CD4-positive, alpha-beta memory T cell (primary cell): Measurements from ENCODE around the gene EMID1. TPM values are rescaled to one million over a fixed set of nuclear protein-coding genes. Genes with fewer than 3 reads are reported as not detected.

Experiments used
- CTCF ChIA-PET: fragments of 350-600 bp; sonication (Branson Sonifier 250); formaldehyde crosslinking; loops from one replicate; lab custom pipeline; 2021; ENCODE audit warnings: inconsistent platforms; ENCODE audit not compliant: partially characterized antibody; lab: Charles Lee
- POLR2A ChIA-PET: fragments of 350-600 bp; sonication (Branson Sonifier 250); formaldehyde crosslinking; loops from one replicate; lab custom pipeline; 2021; ENCODE audit not compliant: partially characterized antibody; lab: Charles Lee
- DNase-seq, 5 donors: peaks; one replicate each; pipeline versions ENCODE4 v3.0.0 to v3.0.0-alpha.2; 2020 to 2022; ENCODE audit warnings: mixed read lengths in 1 of 5
- H3K27ac ChIP-seq: one replicate; pipeline ENCODE4 v1.7.0; 2013; ENCODE audit warnings: low read depth, low read length
- H3K27me3 ChIP-seq: 2 replicates; pipeline ENCODE4 v1.7.0; 2013; ENCODE audit warnings: mild to moderate bottlenecking, low read length, moderate library complexity; ENCODE audit not compliant: insufficient read depth
- H3K36me3 ChIP-seq: 2 replicates; pipeline ENCODE4 v1.7.0; 2013; ENCODE audit warnings: mild to moderate bottlenecking, low read length, moderate library complexity; ENCODE audit not compliant: insufficient read depth
- H3K4me1 ChIP-seq: 2 replicates; pipeline ENCODE4 v1.7.0; 2013; ENCODE audit warnings: mild to moderate bottlenecking, low read length, moderate library complexity; ENCODE audit not compliant: insufficient read depth
- H3K4me3 ChIP-seq, 2 donors: one replicate each; pipeline ENCODE4 v1.7.0; 2013; ENCODE audit warnings: low read length in 2 of 2, mild to moderate bottlenecking in 1 of 2
- H3K9me3 ChIP-seq, 2 donors: one replicate each; pipeline ENCODE4 v1.7.0; 2013; ENCODE audit warnings: low read length in 2 of 2, control low read depth in 1 of 2; ENCODE audit not compliant: control insufficient read depth in 1 of 2
- H3K27ac Mint-ChIP-seq, 7 donors: one replicate each; pipeline ENCODE4 v1.8.0; 2020 to 2021; ENCODE audit warnings: mixed read lengths in 7 of 7, mild to moderate bottlenecking in 6 of 7, inconsistent platforms in 3 of 7, moderate library complexity in 3 of 7
- H3K27me3 Mint-ChIP-seq, 2 donors: one replicate each; pipeline ENCODE4 v1.8.0; 2020 to 2021; ENCODE audit warnings: mixed read lengths in 2 of 2
- H3K36me3 Mint-ChIP-seq, 2 donors: one replicate each; pipeline ENCODE4 v1.8.0; 2020 to 2021; ENCODE audit warnings: mixed read lengths in 2 of 2, inconsistent platforms in 1 of 2, mild to moderate bottlenecking in 1 of 2
- H3K4me1 Mint-ChIP-seq, 4 donors: one replicate each; pipeline ENCODE4 v1.8.0; 2020 to 2021; ENCODE audit warnings: mixed read lengths in 4 of 4, mild to moderate bottlenecking in 1 of 4
- H3K4me3 Mint-ChIP-seq, 8 donors: one replicate each; pipeline ENCODE4 v1.8.0; 2020 to 2021; ENCODE audit warnings: mixed read lengths in 8 of 8, mild to moderate bottlenecking in 7 of 8, moderate library complexity in 6 of 8, inconsistent platforms in 3 of 8
- H3K9me3 Mint-ChIP-seq, 8 donors: one replicate each; pipeline ENCODE4 v1.8.0; 2020 to 2021; ENCODE audit warnings: mixed read lengths in 8 of 8, mild to moderate bottlenecking in 5 of 8, inconsistent platforms in 3 of 8, moderate library complexity in 1 of 8
- intact Hi-C: fragments of 100-400 bp; cut with micrococcal nuclease; formaldehyde crosslinking; loops from one replicate; pipeline ENCODE4 v1.15.1; 2023
- polyA plus RNA-seq, 2 donors: library from polyadenylated mRNA; unstranded; fragments of 300-500 nt; fragmentation: Illumina TruSeq; gene quantifications; one replicate each; pipeline ENCODE4 v1.2.3, GENCODE V29; 2021
- total RNA-seq, 2 experiments: library from RNA; stranded (reverse); gene quantifications; one replicate each; pipeline ENCODE4 v1.2.3, GENCODE V29; 2021

EMID1 gene
- total and polyA plus RNA-seq, 4 experiments from 2014 or later = 0.11 TPM; not detected in 3

GRCh38 chr22:29284196-29284595 lies 78.5 kb downstream of the EMID1 start:
- Histone ChIP-seq H3K36me3 (peaks cover 70% of the 10 kb centered on the region), H3K4me1 (peaks cover 1% of the 10 kb centered on the region), H3K27me3 (no peaks in the 10 kb centered on the region), H3K27ac (no peak overlapping the region), H3K9me3 (no peaks in the 10 kb centered on the region), H3K4me3 (no peak overlapping the region)
- no peak for DNase-seq
- ChIA-PET POLR2A (no interaction called here), CTCF (interaction anchor here (1.0 kb wide), 1 partner anchor 10 kb away, joined by 3 read pairs; no protein-coding TSS in a partner anchor)
- Mint-ChIP-seq H3K27me3 (no peaks in the 10 kb centered on the region), H3K4me3 (no peak overlapping the region), H3K36me3 (peaks cover 60 to 87% of the 10 kb centered on the region in 2 donors), H3K9me3 (no peaks in the 10 kb centered on the region), H3K4me1 (peaks cover 16 to 23% (median 20%) of the 10 kb centered on the region in 4 donors), H3K27ac (peak overlapping the region in 4 of 7 donors; percentile 20 to 70 (median 24))
- intact Hi-C loops = no loop called here

- H3K36me3 ChIP-seq = peaks cover 87% of the 10 kb centered on the region
- H3K4me1 ChIP-seq = no peaks in the 10 kb centered on the region
- Mint-ChIP-seq H3K9me3 (no peaks in the 10 kb centered on the region), H3K4me3 (peak overlapping the region in 2 of 8 donors; percentile 6 to 14), H3K27ac (peak overlapping the region in 5 of 7 donors; percentile 10 to 76 (median 45)), H3K27me3 (no peaks in the 10 kb centered on the region), H3K4me1 (peaks cover 11 to 25% (median 14%) of the 10 kb centered on the region in 4 donors), H3K36me3 (peaks cover 65 to 91% of the 10 kb centered on the region in 2 donors)
- intact Hi-C loops = no loop called here
- no peak overlapping the region for H3K27ac ChIP-seq
- ChIA-PET POLR2A (no interaction called here), CTCF (interaction anchor here (1.2 kb wide), 1 partner anchor 25 kb away, joined by 3 read pairs; no protein-coding TSS in a partner anchor)
- no peak for DNase-seq
- H3K9me3 ChIP-seq = no peaks in the 10 kb centered on the region
- H3K4me3 ChIP-seq = no peak overlapping the region
- no peaks in the 10 kb centered on the region for H3K27me3 ChIP-seq
These were observed 83.1 kb downstream of the EMID1 start for GRCh38 chr22:29288837-29289236.

DNA sequence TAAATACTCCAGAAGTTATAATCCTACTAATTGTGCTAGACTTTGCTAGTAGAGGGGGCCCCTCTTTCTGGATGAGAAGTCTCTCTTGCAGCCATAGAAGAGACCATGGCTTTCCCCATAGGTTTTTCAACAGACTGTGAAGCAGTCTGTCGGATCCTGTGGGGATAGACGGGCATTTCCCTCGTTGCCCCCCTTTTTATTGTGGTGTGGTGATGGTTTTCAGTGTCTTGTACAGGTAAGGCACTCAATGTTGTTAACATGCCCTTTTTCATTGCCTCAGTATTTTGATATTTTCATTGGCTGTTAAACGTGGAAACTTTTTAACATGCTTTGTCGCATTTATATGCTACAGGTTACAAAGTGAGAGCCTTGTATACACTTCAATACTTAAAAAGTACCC lies 84.4 kb downstream of the EMID1 start:
- H3K36me3 Mint-ChIP-seq = peaks cover 59 to 93% of the 10 kb centered on the region in 2 donors
- Histone ChIP-seq H3K9me3 (no peaks in the 10 kb centered on the region), H3K36me3 (peaks cover 84% of the 10 kb centered on the region), H3K27ac (no peak overlapping the region), H3K4me3 (no peak overlapping the region), H3K4me1 (no peaks in the 10 kb centered on the region), H3K27me3 (no peaks in the 10 kb centered on the region)
- no peak overlapping the region for H3K4me3 Mint-ChIP-seq
- H3K4me1 Mint-ChIP-seq = peaks cover 10 to 21% (median 11%) of the 10 kb centered on the region in 4 donors
- intact Hi-C loops = no loop called here
- ChIA-PET CTCF (no interaction called here), POLR2A (no interaction called here)
- no peak overlapping the region for H3K27ac Mint-ChIP-seq
- no peaks in the 10 kb centered on the region for H3K27me3 Mint-ChIP-seq
- no peaks in the 10 kb centered on the region for H3K9me3 Mint-ChIP-seq
- DNase-seq = no peak

DNA sequence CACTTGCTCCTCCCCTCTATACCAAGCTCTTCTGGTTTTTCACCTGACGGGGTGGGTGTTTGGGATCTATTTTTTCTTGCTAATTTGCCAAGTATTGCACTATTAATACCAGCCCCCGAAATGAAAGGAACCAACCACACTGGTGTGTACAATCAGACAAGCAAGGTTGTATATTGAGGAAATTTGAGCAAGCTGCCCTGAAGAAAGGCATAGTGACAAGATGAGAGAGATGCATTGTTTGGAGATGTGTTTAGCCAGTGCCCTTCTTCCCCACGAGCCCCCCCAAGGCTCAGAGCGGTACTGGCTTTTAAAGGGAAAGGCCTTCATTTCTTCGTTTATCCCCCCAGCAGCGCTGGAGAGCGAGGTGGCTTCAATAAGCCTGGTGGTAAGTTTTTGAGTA lies 85.5 kb downstream of the EMID1 start:
- no peak for DNase-seq
- Mint-ChIP-seq H3K36me3 (peaks cover 60 to 93% of the 10 kb centered on the region in 2 donors), H3K4me1 (peaks cover 7 to 21% (median 11%) of the 10 kb centered on the region in 4 donors), H3K4me3 (no peak overlapping the region), H3K9me3 (no peaks in the 10 kb centered on the region), H3K27me3 (no peaks in the 10 kb centered on the region), H3K27ac (peak overlapping the region in 1 of 7 donors; percentile 15)
- CTCF ChIA-PET = no interaction called here
- intact Hi-C loops = no loop called here
- POLR2A ChIA-PET = no interaction called here
- no peaks in the 10 kb centered on the region for H3K4me1 ChIP-seq
- no peaks in the 10 kb centered on the region for H3K27me3 ChIP-seq
- no peak overlapping the region for H3K27ac ChIP-seq
- no peaks in the 10 kb centered on the region for H3K9me3 ChIP-seq
- no peak overlapping the region for H3K4me3 ChIP-seq
- H3K36me3 ChIP-seq = peaks cover 90% of the 10 kb centered on the region

DNA sequence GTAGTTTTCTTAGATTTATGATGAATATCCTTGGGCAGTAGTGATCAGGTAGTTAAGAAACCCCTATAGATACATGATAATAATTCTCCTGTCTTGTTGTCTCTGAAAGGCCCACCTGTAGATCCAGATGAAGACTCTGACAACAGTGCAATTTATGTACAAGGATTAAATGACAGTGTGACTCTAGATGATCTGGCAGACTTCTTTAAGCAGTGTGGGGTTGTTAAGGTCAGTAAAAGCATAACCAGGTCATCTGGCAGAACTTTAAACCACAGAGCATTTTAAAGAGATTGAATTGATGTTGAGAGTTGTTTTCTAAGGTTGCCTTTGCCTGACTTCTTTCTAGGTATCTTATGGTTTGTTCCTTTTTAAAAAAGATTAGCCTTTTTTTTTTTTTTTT lies 86.7 kb downstream of the EMID1 start:
- Histone ChIP-seq H3K27me3 (no peaks in the 10 kb centered on the region), H3K4me3 (no peak overlapping the region), H3K4me1 (no peaks in the 10 kb centered on the region), H3K36me3 (peaks cover 94% of the 10 kb centered on the region), H3K9me3 (no peaks in the 10 kb centered on the region), H3K27ac (no peak overlapping the region)
- Mint-ChIP-seq H3K27me3 (no peaks in the 10 kb centered on the region), H3K9me3 (no peaks in the 10 kb centered on the region), H3K4me1 (peaks cover under 1 to 16% (median 4%) of the 10 kb centered on the region in 4 donors), H3K4me3 (no peak overlapping the region), H3K27ac (peak overlapping the region in 2 of 7 donors; percentile 24 to 25), H3K36me3 (peaks cover 58 to 94% of the 10 kb centered on the region in 2 donors)
- no peak for DNase-seq
- ChIA-PET CTCF (no interaction called here), POLR2A (no interaction called here)
- intact Hi-C loops = no loop called here

GRCh38 chr22:29298641-29299040 lies 92.9 kb downstream of the EMID1 start:
- Histone ChIP-seq H3K4me1 (no peaks in the 10 kb centered on the region), H3K4me3 (no peak overlapping the region), H3K27ac (no peak overlapping the region), H3K36me3 (peaks cover 62% of the 10 kb centered on the region), H3K9me3 (no peaks in the 10 kb centered on the region), H3K27me3 (no peaks in the 10 kb centered on the region)
- Mint-ChIP-seq H3K27me3 (no peaks in the 10 kb centered on the region), H3K9me3 (no peaks in the 10 kb centered on the region), H3K27ac (peak overlapping the region in 1 of 7 donors; percentile 47), H3K4me3 (no peak overlapping the region), H3K36me3 (peaks cover 40 to 70% of the 10 kb centered on the region in 2 donors), H3K4me1 (peaks cover 0 to 8% (median 2%) of the 10 kb centered on the region in 4 donors)
- DNase-seq = no peak
- intact Hi-C loops = no loop called here
- ChIA-PET POLR2A (no interaction called here), CTCF (no interaction called here)

GRCh38 chr22:29299136-29299900 lies 93.6 kb downstream of the EMID1 start:
- intact Hi-C loops = no loop called here
- no peaks in the 10 kb centered on the region for H3K9me3 ChIP-seq
- Mint-ChIP-seq H3K36me3 (peaks cover 40 to 63% of the 10 kb centered on the region in 2 donors), H3K27me3 (peaks cover 0 to 2% of the 10 kb centered on the region in 2 donors), H3K4me3 (no peak overlapping the region), H3K4me1 (peaks cover 0 to 8% (median 2%) of the 10 kb centered on the region in 4 donors), H3K27ac (peak overlapping the region in 3 of 7 donors; percentile 31 to 68 (median 47)), H3K9me3 (no peaks in the 10 kb centered on the region)
- CTCF ChIA-PET = no interaction called here
- no peak overlapping the region for H3K27ac ChIP-seq
- H3K4me3 ChIP-seq = no peak overlapping the region
- H3K27me3 ChIP-seq = no peaks in the 10 kb centered on the region
- peaks cover 59% of the 10 kb centered on the region for H3K36me3 ChIP-seq
- H3K4me1 ChIP-seq = no peaks in the 10 kb centered on the region
- POLR2A ChIA-PET = no interaction called here
- no peak for DNase-seq
